A172 (cell line): ENCODE measurements around the gene JAK2. TPM values are rescaled to one million over a fixed set of nuclear protein-coding genes. Genes with fewer than 3 reads are reported as not detected.
"Not testable (repeated sequence)": the region's sequence is repeated elsewhere in the genome, so short reads cannot be mapped to it uniquely, and the experiment has no call there.

Experiments
- DNase-seq: peaks from one replicate; pipeline ENCODE4 v3.0.0-alpha.2; 2015; ENCODE audit warnings: low spot score
- total RNA-seq: library from RNA; depleted of rRNA; stranded (reverse); fragments of >200 nt; shearing (Covaris generic); gene quantifications from 2 replicates; pipeline ENCODE4 v1.2.3, GENCODE V29; 2014

Gene JAK2
- total RNA-seq, 1 experiment from 2014 or later: 10.8 TPM

GRCh38 chr9:5041390-5042115 is 56.5 kb downstream of the JAK2 start:
- DNase-seq: no peak

DNA sequence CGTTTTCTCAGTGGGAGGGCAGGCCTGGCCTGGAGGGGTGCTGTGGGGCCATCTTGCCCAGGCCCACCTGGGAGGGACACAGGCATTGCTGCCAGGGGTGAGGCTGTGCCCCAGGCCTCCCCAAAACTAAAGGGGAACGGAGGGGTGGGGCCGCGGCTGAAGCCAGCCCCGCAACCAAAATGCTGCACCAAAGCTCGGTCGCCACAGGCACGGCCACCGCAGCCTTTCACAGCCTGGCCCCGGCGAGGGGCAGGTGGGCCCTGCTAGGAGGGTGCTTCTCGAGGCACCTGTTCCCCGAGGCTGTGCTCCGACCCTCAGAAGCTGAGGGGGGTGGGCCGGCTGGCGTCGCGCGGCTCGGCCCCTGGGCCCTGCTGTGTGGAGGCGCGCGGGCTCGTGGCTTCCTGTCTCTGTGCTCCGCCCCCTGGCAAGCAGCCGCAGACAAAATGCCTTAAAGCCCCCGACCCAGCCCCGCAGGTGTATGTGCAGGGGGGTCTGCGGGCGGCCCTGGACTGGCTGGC is 57.6 kb downstream of the JAK2 start:
- no peak for DNase-seq

GRCh38 chr9:5043381-5043780 is 58.3 kb downstream of the JAK2 start:
- DNase-seq: no peak

- DNase-seq: no peak
Observed at GRCh38 chr9:5044160-5044559, 59.1 kb downstream of the JAK2 start.

GRCh38 chr9:5052838-5053237 is 67.8 kb downstream of the JAK2 start:
- no peak for DNase-seq

DNA sequence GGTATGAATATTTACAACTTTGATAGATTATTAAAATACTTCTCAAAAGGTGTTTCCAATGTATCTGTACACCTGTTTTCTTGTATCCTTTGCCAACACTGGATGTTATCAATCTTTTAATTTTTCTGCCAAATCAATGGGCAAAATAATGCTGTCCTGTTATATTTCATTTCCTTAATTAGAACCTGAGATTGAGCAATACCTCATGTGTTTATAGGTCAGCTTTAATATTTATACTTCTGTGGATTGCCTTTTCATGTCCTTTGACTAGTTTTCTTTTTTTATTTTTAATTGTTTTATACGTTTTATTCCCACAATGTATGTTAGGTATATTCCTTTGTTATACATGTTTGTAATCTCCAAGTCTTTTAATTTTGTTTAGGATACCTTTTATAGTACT is 77.6 kb downstream of the JAK2 start:
- DNase-seq: no peak

- DNase-seq: no peak
Observed at GRCh38 chr9:5072871-5073270, 87.8 kb downstream of the JAK2 start.

- no peak for DNase-seq
Observed at GRCh38 chr9:5073701-5074100, 88.6 kb downstream of the JAK2 start.

DNA sequence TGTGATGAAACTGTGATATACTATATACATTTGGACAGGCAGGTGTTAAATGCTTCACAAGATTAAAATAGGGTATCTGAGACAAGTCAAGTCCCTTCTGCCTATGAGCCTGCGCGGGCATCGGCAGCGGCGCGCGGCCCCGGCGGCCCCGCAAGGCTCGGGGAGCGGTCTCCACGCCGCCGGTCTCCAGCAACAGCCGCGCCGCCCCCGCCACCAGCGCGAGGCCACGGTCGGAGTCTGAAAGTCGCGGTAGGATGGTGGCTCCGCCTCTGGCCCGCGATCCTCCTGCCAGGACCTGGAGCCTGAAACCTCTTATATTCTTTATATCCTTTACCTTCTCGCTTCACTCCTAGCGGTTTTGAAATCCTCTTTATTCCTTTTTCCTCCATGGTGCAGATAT is 100.9 kb downstream of the JAK2 start:
- no peak for DNase-seq

DNA sequence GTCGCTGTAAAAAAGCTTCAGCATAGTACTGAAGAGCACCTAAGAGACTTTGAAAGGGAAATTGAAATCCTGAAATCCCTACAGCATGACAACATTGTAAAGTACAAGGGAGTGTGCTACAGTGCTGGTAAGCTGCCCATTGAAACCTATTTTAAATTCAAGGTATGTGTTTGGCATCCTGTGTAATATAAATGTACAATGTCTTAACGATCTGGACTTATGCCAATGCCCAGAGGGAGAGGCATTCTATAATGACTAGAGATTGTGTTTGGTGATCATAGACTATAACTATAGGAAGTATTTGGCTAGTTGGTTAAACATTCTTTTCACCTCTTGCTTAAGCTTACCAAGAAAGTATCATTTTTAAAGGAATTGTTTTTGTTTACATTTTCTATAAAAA is 104.7 kb downstream of the JAK2 start:
- no peak for DNase-seq

GRCh38 chr9:5095795-5096194 is 110.7 kb downstream of the JAK2 start:
- DNase-seq: no peak

GRCh38 chr9:5099466-5099865 is 114.4 kb downstream of the JAK2 start:
- DNase-seq: no peak

GRCh38 chr9:5101127-5101526 is 116.1 kb downstream of the JAK2 start:
- DNase-seq: not testable (repeated sequence)

DNA sequence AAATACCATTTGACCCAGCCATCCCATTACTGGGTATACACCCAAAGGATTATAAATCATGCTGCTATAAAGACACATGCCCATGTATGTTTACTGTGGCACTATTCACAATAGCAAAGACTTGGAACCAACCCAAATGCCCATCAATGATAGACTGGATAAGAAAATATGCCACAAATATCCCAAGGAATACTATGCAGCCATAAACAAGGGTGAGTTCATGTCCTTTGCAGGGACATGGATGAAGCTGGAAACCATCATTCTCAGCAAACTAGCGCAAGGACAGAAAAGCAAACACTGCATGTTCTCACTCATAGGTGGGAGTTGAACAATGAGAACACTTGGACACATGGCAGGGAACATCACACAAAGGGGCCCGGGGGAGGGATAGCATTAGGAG is 121.4 kb downstream of the JAK2 start:
- DNase-seq: not testable (repeated sequence)

DNA sequence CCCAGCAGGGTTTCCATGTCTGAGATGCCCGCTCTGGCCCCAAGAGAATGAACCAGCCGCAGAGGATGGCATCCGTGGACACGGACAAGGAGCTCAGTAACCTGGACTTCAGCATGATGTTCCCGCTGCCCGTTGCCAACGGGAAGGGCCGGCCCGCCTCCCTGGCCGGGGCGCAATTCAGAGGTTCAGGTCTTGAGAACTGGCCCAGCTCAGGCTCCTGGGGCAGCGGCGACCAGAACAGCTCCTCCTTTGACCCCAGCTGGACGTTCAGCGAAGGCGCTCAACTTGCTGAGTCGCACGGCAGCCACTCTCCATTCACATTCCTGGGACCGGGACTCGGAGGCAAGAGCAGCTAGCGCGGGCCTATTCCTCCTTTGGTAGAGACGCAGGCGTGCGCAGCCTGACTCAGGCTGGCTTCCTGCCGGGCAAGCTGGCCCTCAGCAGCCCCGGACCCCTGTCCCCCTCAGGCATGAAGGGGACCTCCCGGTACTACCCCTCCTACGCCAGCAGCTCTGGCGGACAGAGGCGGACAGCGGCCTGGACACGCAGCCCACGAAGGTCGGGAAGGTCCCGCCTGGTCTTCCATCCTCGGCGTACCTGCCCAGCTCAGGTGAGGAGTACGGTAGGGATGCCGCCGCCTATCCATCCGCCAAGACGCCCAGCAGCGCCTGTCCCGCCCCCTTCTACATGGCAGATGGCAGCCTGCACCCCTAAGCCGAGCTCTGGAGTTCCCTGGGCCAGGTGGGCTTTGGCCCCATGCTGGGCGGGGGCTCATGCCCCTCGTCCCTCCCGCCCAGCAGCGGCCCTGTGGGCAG is 126.0 kb downstream of the JAK2 start:
- DNase-seq: no peak

GRCh38 chr9:5111696-5112095 is 126.6 kb downstream of the JAK2 start:
- DNase-seq: no peak

GRCh38 chr9:5112109-5112592 is 127.1 kb downstream of the JAK2 start:
- DNase-seq: no peak

GRCh38 chr9:5112646-5113045 is 127.6 kb downstream of the JAK2 start:
- DNase-seq: no peak

- DNase-seq: no peak
Observed at GRCh38 chr9:5113523-5113922, 128.5 kb downstream of the JAK2 start.

- DNase-seq: no peak
Observed at GRCh38 chr9:5113994-5114748, 129.1 kb downstream of the JAK2 start.

DNA sequence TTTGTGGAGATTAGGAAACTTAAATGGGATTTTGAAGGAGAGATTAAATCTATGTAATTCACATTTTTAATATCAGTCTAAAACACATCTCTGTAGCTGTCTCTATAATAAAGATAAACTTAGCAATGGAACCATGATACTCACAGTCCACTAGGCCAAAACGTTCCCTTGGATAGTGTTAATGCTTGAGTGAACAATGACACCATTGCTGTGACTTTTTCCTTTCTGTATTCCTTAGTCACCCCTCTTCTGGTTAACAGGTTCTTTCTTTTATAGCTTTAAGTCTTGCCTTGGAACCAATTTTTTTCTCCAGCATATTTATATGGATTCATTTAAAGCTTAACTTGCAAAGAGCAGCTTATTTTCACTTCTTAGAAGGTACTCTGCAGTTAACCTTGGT is 137.0 kb downstream of the JAK2 start:
- no peak for DNase-seq

DNA sequence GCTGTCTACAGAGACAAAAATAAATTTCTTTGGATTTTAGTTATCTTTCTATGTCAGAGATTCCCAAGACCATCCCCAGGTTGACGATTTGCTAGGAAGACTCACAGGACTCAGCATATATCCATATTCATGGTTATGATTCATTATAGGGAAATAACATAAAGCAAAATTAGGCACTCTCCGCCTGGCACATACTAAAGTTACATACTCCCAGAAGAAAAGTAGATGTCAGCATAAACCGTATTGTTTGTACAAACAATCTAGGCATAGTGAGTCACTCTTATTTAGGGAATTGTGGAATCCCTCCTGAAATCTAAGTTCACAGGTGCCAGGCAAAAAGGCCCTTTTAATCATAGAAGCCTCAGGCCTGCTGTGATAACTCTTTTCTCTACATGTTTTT is 137.4 kb downstream of the JAK2 start:
- no peak for DNase-seq
